ENCODE measurements around the gene FNDC3B. TPM values are rescaled to one million over a fixed set of nuclear protein-coding genes. Genes with fewer than 3 reads are reported as not detected.

FNDC3B gene
- total RNA-seq, 1 donor from 2014 or later: 71.3 TPM

DNA sequence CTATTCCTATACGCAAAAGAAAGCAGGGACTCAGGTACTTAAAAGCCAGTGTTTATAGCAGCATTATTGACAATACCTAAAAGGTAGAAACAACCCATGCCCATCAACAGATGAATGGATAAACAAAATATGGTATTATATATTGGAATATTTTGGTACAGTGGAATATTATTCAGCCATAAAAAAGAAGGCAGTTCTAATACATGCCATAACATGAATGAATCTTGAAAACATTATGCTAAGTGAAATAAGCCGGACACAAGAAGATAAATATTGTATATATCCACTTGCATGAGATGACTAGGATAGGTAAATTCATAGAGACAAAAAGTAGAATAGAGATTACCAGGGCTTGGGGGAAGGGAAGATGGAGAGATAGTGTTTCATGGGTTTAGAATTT is 9.2 kb downstream of the FNDC3B start:
- no peaks in the 10 kb centered on the region for H3K36me3 ChIP-seq (ENCODE audit: control insufficient read depth, insufficient read depth, low read length)
- H3K27me3 ChIP-seq (ENCODE audit: control insufficient read depth, insufficient read depth, low read length): no peaks in the 10 kb centered on the region
- no peak for DNase-seq (ENCODE audit: low read depth)
- TF ChIP-seq, protein P1, sequence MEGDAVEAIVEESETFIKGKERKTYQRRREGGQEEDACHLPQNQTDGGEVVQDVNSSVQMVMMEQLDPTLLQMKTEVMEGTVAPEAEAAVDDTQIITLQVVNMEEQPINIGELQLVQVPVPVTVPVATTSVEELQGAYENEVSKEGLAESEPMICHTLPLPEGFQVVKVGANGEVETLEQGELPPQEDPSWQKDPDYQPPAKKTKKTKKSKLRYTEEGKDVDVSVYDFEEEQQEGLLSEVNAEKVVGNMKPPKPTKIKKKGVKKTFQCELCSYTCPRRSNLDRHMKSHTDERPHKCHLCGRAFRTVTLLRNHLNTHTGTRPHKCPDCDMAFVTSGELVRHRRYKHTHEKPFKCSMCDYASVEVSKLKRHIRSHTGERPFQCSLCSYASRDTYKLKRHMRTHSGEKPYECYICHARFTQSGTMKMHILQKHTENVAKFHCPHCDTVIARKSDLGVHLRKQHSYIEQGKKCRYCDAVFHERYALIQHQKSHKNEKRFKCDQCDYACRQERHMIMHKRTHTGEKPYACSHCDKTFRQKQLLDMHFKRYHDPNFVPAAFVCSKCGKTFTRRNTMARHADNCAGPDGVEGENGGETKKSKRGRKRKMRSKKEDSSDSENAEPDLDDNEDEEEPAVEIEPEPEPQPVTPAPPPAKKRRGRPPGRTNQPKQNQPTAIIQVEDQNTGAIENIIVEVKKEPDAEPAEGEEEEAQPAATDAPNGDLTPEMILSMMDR (IDR thresholded peaks at IDR 0.05; ENCODE audit: insufficient read depth, low read length, poor library complexity, severe bottlenecking): no peak
- no peak overlapping the region for H3K4me3 ChIP-seq (ENCODE audit: low read depth, low read length)

DNA sequence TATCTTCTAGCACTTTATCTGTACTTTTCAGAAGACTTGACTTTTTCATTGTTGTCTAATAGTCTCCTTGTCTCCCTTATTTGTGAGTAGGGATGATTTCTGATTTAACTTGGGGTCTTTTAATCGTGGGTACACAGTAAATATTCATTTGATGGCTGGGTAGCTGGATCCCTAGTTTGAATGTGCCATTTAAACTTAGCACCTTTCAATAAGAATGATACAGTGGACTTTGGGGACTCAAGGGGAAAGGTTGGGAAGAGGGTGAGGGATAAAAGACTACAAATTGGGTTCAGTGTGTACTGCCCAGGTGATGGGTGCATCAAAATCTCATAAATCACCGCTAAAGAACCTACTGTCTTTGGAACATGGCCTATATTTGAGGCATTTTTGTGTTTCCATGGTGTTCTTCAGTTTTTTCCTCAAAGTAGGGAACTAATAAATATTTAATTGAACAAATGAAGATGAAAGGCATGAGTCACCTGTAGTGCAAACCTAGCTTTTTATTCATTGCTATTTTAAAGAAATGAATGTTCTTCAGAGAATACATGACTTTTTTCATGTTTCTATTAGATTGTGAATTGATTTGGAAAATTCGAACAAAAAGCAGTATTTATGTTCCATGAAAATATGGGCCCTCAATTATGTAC is 12.1 kb downstream of the FNDC3B start:
- TF ChIP-seq, protein P1 (IDR thresholded peaks at IDR 0.05; ENCODE audit: insufficient read depth, low read length, poor library complexity, severe bottlenecking): no peak
- no peak for DNase-seq (ENCODE audit: low read depth)
- Histone ChIP-seq H3K4me3 (ENCODE audit: low read depth, low read length) (no peak overlapping the region), H3K36me3 (ENCODE audit: control insufficient read depth, insufficient read depth, low read length) (no peaks in the 10 kb centered on the region), H3K27me3 (ENCODE audit: control insufficient read depth, insufficient read depth, low read length) (no peaks in the 10 kb centered on the region)

DNA sequence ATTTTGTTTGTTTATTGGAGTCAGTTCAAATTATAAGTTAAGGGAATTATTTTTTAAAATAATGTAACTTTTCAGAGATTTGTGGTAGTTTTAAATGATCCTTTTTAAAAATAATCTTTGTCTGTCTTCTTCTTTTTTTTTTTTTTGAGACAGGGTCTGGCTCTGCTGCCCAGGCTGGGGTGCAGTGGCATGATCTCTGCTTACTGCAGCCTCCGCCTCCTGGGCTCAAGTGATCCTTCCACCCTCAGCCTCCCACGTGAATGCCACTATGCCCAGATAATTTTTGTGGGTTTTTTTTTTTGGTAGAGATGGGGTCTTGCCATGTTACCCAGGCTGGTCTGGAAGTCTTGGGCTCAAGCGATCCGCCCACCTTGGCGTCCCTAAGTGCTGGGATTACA is 12.6 kb downstream of the FNDC3B start:
- no peak overlapping the region for H3K4me3 ChIP-seq (ENCODE audit: low read depth, low read length)
- no peak for DNase-seq (ENCODE audit: low read depth)
- no peaks in the 10 kb centered on the region for H3K27me3 ChIP-seq (ENCODE audit: control insufficient read depth, insufficient read depth, low read length)
- TF ChIP-seq, protein P1 (IDR thresholded peaks at IDR 0.05; ENCODE audit: insufficient read depth, low read length, poor library complexity, severe bottlenecking): no peak
- H3K36me3 ChIP-seq (ENCODE audit: control insufficient read depth, insufficient read depth, low read length): no peaks in the 10 kb centered on the region

DNA sequence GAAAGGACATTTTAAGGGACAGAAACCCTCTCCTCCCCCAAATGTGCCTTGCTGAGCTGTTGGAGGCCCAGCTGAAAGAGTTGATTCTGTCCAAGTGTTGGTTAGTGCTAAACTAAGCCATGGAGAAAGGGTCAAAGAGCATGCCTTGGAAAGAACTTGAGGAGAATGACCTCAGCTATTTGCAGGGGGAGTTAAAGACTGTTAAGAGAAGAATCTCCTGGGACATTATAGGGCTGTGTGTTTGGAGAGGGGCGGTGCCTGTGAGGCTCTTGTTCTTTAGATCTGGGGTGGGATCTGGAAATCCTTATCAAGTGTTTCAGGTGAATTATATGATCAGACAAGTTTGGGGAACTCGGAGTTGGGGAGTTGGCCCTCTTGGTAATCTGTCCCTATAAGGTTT is 13.0 kb downstream of the FNDC3B start:
- H3K27me3 ChIP-seq (ENCODE audit: control insufficient read depth, insufficient read depth, low read length): no peaks in the 10 kb centered on the region
- no peaks in the 10 kb centered on the region for H3K36me3 ChIP-seq (ENCODE audit: control insufficient read depth, insufficient read depth, low read length)
- no peak for DNase-seq (ENCODE audit: low read depth)
- TF ChIP-seq, protein P1 (IDR thresholded peaks at IDR 0.05; ENCODE audit: insufficient read depth, low read length, poor library complexity, severe bottlenecking): no peak
- H3K4me3 ChIP-seq (ENCODE audit: low read depth, low read length): no peak overlapping the region

DNA sequence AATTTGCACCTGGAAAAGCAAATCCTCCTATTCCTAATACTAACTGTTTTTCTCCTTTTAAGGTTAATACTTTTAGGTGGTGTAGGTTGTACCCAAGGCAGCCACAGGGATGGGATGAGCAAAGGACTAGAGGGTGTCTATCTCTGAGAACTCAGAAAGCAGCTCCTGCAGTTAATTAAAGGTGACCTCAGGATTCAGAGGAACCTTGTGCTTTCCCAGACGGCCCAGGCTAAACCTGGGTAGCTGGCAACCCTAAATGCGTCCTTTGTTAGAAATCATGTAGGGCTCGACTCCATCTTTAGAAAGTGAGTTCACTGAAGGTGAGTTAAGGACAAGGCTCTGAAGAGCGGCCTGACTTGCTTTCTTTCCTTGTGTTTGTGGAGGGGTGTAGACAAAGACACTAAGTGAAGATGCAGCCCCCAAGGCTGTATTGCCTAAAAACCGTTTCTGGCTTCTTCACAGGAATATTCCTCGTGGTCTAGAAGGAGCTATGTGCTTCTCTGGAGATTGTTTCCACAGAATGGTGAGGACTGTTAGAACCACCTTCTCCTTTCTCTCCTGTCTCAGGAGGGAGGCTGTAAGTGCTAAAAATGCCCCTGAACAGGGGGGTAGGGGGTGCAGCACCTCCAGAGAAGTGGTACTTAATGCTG is 14.9 kb downstream of the FNDC3B start:
- no peak for DNase-seq (ENCODE audit: low read depth)
- TF ChIP-seq, protein P1 (IDR thresholded peaks at IDR 0.05; ENCODE audit: insufficient read depth, low read length, poor library complexity, severe bottlenecking): no peak
- no peak overlapping the region for H3K4me3 ChIP-seq (ENCODE audit: low read depth, low read length)
- no peaks in the 10 kb centered on the region for H3K36me3 ChIP-seq (ENCODE audit: control insufficient read depth, insufficient read depth, low read length)
- no peaks in the 10 kb centered on the region for H3K27me3 ChIP-seq (ENCODE audit: control insufficient read depth, insufficient read depth, low read length)

DNA sequence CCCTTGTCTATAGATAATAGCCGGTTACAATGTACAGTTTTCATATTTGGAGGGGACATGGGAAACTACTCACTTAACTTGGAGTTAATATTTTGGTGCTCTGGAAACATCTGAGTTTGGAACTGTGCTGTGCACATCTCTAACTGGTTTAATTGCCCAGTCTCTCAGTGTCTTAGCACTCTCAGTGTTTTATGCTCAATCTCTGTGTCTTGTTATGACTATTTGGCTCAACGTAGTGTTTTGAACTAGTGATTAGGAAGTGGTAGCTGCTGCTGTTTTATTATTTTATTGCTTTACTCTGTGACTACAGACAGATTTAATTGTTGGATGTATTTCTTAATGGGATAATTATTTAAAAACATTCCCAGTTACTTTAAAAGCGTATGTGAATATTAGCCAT is 17.0 kb downstream of the FNDC3B start:
- Histone ChIP-seq H3K36me3 (ENCODE audit: control insufficient read depth, insufficient read depth, low read length) (no peaks in the 10 kb centered on the region), H3K27me3 (ENCODE audit: control insufficient read depth, insufficient read depth, low read length) (no peaks in the 10 kb centered on the region), H3K4me3 (ENCODE audit: low read depth, low read length) (no peak overlapping the region)
- TF ChIP-seq, protein P1 (IDR thresholded peaks at IDR 0.05; ENCODE audit: insufficient read depth, low read length, poor library complexity, severe bottlenecking): no peak
- DNase-seq (ENCODE audit: low read depth): no peak

Measured in kidney epithelial cell (primary cell).